ENCODE data around the gene TRAM2.

The TRAM2 gene

DNA sequence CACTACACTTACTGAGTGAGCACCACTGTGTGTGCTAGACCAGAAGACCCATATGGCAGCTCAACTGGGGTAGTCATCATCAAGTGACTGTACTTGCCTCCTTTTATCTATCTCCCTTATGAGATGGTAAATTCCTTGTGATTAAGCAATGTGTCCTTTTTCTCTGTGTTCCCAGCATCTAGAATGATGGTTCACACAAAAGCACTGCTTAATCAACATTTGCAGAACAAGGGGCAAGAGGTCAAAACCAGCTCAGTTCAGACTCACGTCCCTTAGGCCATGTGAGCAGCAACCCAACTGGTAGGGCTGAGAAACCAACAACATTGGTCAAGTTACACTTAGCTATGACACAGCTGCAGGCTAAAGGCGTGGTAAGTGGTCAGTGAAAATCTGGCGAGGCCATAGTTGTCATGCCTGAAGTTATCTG is 10.0 kb downstream of the TRAM2 start:
- Histone ChIP-seq H4K20me1 (ENCODE audit: low read depth, low read length) (no peaks in the 10 kb centered on the region), H3K27me3 (ENCODE audit: low read length) (no peaks in the 10 kb centered on the region), H3K36me3 (ENCODE audit: low read length) (no peaks in the 10 kb centered on the region), H3K9ac (ENCODE audit: low read length) (no peak overlapping the region), H3K4me2 (ENCODE audit: low read depth, low read length, poor library complexity, severe bottlenecking) (no peak overlapping the region), H3K79me2 (ENCODE audit: insufficient read depth, low read length) (no peaks in the 10 kb centered on the region), H3F3A (ENCODE audit: insufficient read depth) (no peaks in the 10 kb centered on the region), H3K9me2 (replicated peaks; ENCODE audit: insufficient read depth, low read length) (no peaks in the 10 kb centered on the region), H2AFZ (ENCODE audit: low read depth, low read length, severe bottlenecking) (no peak overlapping the region), H3K4me3 (ENCODE audit: insufficient read depth, low read length, poor library complexity, severe bottlenecking) (no peak overlapping the region), H3K9me3 (ENCODE audit: insufficient read depth, low read length) (no peaks in the 10 kb centered on the region), H3K27ac (ENCODE audit: low read depth, low read length) (no peak overlapping the region)
- TF ChIP-seq, protein P1, sequence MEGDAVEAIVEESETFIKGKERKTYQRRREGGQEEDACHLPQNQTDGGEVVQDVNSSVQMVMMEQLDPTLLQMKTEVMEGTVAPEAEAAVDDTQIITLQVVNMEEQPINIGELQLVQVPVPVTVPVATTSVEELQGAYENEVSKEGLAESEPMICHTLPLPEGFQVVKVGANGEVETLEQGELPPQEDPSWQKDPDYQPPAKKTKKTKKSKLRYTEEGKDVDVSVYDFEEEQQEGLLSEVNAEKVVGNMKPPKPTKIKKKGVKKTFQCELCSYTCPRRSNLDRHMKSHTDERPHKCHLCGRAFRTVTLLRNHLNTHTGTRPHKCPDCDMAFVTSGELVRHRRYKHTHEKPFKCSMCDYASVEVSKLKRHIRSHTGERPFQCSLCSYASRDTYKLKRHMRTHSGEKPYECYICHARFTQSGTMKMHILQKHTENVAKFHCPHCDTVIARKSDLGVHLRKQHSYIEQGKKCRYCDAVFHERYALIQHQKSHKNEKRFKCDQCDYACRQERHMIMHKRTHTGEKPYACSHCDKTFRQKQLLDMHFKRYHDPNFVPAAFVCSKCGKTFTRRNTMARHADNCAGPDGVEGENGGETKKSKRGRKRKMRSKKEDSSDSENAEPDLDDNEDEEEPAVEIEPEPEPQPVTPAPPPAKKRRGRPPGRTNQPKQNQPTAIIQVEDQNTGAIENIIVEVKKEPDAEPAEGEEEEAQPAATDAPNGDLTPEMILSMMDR (IDR thresholded peaks at IDR 0.05; ENCODE audit: insufficient read depth, low read length, poor library complexity, severe bottlenecking): no peak
- no peak for TF ChIP-seq EZH2phosphoT487 (conservative IDR thresholded peaks at IDR 0.05; ENCODE audit: low read length)

DNA sequence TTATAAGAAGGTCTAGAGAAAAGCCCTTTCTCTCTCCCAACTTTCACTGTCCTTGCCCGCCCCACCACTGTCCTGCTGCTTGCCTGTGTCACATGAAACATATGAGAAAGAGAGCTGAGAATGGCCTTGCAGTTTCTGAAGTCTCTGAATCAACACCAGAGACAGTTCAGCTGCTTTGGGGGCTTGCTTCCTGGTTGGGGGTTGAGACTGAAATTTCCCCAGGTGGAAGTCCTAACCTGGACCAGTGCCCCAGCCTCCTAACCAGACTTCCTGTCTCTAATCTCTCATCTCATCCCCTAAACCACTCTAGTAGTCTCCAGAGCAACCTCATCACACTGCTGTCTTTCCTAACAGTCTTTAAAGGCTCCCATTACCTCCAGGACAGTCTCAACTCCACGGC is 10.7 kb downstream of the TRAM2 start:
- H3K36me3 ChIP-seq (ENCODE audit: low read length): no peaks in the 10 kb centered on the region
- H3K4me2 ChIP-seq (ENCODE audit: low read depth, low read length, poor library complexity, severe bottlenecking): no peak overlapping the region
- no peaks in the 10 kb centered on the region for H4K20me1 ChIP-seq (ENCODE audit: low read depth, low read length)
- H3K27ac ChIP-seq (ENCODE audit: low read depth, low read length): no peak overlapping the region
- no peaks in the 10 kb centered on the region for H3K9me2 ChIP-seq (replicated peaks; ENCODE audit: insufficient read depth, low read length)
- H2AFZ ChIP-seq (ENCODE audit: low read depth, low read length, severe bottlenecking): no peak overlapping the region
- no peaks in the 10 kb centered on the region for H3K27me3 ChIP-seq (ENCODE audit: low read length)
- H3K9me3 ChIP-seq (ENCODE audit: insufficient read depth, low read length): no peaks in the 10 kb centered on the region
- TF ChIP-seq EZH2phosphoT487 (conservative IDR thresholded peaks at IDR 0.05; ENCODE audit: low read length): no peak
- TF ChIP-seq, protein P1 (IDR thresholded peaks at IDR 0.05; ENCODE audit: insufficient read depth, low read length, poor library complexity, severe bottlenecking): no peak
- H3F3A ChIP-seq (ENCODE audit: insufficient read depth): no peaks in the 10 kb centered on the region
- no peak overlapping the region for H3K4me3 ChIP-seq (ENCODE audit: insufficient read depth, low read length, poor library complexity, severe bottlenecking)
- no peaks in the 10 kb centered on the region for H3K79me2 ChIP-seq (ENCODE audit: insufficient read depth, low read length)
- no peak overlapping the region for H3K9ac ChIP-seq (ENCODE audit: low read length)

DNA sequence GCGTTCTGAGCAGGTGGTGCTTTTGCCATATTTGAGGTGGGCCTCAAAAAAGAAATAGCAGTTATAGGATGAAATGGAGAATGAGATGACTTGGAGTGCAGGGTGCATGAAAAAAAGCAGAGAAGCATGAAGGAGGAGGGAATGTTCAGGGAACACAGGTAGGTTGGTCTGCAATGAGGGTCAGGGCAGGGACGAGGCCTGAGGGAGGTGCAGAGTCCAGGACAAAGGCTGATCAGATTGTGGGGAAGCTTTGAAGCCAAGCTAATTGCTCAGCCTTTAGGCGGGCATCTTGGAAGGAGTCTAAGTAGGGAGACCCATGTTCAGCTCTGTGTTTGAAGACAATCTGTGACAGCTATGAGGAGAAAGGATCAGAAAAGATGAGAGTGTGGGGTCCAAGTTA is 12.0 kb downstream of the TRAM2 start:
- no peak overlapping the region for H3K9ac ChIP-seq (ENCODE audit: low read length)
- H3F3A ChIP-seq (ENCODE audit: insufficient read depth): no peaks in the 10 kb centered on the region
- H3K27me3 ChIP-seq (ENCODE audit: low read length): no peaks in the 10 kb centered on the region
- no peaks in the 10 kb centered on the region for H3K36me3 ChIP-seq (ENCODE audit: low read length)
- H4K20me1 ChIP-seq (ENCODE audit: low read depth, low read length): no peaks in the 10 kb centered on the region
- H3K27ac ChIP-seq (ENCODE audit: low read depth, low read length): no peak overlapping the region
- no peaks in the 10 kb centered on the region for H3K9me2 ChIP-seq (replicated peaks; ENCODE audit: insufficient read depth, low read length)
- H3K4me2 ChIP-seq (ENCODE audit: low read depth, low read length, poor library complexity, severe bottlenecking): no peak overlapping the region
- H3K9me3 ChIP-seq (ENCODE audit: insufficient read depth, low read length): no peaks in the 10 kb centered on the region
- H3K79me2 ChIP-seq (ENCODE audit: insufficient read depth, low read length): no peaks in the 10 kb centered on the region
- no peak overlapping the region for H3K4me3 ChIP-seq (ENCODE audit: insufficient read depth, low read length, poor library complexity, severe bottlenecking)
- H2AFZ ChIP-seq (ENCODE audit: low read depth, low read length, severe bottlenecking): no peak overlapping the region
- TF ChIP-seq EZH2phosphoT487 (conservative IDR thresholded peaks at IDR 0.05; ENCODE audit: low read length): no peak
- TF ChIP-seq, protein P1 (IDR thresholded peaks at IDR 0.05; ENCODE audit: insufficient read depth, low read length, poor library complexity, severe bottlenecking): no peak
